ENCODE measurements around the gene COL25A1.
"Not testable (repeated sequence)": the region's sequence is repeated elsewhere in the genome, so short reads cannot be mapped to it uniquely, and the experiment has no call there.

The COL25A1 gene

DNA sequence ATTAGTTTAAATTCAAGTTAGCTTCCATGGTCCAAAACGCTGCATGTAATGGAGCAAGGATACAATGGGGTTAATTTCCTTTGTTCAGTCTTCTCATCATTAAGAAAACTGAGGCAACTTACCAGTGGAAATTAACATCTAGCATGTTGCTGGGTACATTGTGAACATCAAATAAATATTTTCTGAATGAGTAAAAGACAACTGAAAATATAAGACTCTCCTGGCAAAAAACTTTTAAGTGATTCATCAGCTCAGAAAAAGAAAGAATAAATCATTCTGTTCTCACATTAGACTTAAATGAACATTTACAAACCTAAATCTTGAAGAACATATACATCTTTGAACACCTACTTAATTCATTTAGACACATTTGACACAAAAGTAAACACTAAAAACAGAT is 401.2 kb downstream of the COL25A1 start:
- no peak for DNase-seq

DNA sequence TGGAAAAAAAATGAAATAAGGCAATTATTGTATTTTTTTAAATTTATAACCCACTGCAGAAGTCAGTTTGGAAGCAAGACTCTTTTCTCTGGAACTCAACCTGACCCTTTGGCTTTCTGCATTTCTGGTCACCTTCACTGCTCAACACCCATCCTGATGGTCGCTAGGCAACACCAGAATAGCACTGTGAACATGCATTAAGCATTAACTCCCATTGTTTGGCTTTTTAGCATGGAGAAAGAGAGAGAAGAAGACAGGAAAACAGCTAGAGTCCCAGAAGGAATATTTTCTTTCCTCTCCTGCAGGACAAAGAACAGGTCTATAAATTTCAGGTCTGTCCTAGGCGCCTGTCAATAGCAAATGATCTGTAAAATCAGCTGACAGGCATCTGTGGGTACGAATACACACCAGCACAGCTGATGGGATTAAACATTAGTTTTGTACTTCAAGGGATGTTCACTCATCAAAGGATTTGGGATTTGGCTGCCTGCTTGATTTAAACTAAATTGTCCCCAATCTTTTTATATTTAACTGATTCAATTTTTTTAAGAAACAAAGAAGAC is 402.4 kb downstream of the COL25A1 start:
- DNase-seq, result no peak

GRCh38 chr4:108893468-108893867 is 409.0 kb downstream of the COL25A1 start:
- DNase-seq, result no peak

- DNase-seq, result no peak
Measured at GRCh38 chr4:108891896-108892590, 410.4 kb downstream of the COL25A1 start.

DNA sequence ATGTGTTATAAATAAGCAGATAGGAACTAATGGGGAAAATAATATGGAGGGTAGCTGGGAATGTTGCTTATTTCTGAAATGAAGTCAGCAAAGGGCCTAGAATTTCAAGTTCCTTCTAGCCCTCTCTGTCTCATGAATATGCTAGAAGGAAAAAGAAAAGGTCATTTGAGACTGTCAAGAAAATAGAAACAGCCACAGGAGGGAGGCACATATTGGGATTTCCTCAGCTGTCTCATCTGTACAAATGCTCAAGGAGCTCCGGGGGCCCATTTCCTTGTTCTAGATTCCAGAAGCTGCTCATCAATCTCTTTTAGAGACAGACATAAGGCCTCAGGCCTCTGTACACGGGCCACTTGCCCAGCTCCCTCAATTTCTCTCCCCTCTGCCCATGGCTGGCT is 412.0 kb downstream of the COL25A1 start:
- DNase-seq, result no peak

DNA sequence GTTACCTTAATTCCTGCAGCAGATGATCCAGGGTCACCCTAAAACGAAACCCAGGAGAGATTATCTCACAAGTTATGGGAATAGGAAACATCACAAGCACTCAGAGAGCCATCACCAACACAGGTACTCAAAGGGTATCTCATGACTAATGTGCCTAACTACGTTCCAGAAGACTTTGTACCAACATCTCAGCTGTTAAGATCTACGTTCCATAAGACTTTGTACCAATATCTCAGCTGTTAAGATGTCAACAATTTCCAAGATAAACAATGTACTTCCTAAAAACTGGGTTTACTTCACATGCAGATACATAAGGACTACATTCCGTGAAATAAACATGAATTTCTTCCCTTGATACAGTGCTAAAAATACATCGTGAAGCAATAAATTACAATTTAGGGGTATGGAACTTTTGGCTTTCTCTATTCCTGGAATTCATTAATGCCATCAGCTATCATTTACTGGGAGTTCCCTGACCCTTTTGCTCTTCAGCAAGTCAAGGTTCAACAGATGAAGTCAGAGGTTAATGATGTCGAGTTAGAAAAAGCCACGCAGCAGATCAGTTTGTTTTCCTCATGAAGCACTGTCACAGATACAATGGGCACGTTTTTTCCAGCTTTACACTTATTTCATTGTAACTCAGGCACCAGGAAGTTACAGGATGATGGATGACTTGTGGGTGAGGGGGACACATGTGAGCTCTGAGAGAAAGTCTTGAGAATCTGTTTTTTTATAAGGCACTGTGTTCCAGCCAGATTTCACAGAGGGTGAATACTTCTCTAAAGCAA is 412.6 kb downstream of the COL25A1 start:
- DNase-seq, result no peak

GRCh38 chr4:108888769-108889168 is 413.7 kb downstream of the COL25A1 start:
- DNase-seq, result no peak

DNA sequence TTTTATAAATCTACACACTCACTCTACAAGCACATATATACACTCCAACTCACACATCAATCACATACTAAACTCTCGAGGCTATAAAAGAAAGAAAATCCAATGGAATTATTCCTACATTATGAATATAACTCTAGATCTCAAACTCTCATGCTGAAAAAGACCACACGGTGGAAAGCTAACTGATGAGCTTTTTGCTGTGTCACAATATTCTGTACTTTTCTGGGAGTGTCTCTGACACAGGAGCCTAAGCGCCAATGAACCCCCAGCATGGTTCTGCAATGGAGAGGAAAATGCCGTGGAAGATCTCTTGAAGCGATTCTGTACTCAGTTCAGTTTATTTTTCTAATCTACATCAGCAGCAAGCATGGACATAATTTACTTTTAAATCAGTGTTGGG is 415.4 kb downstream of the COL25A1 start:
- no peak for DNase-seq

GRCh38 chr4:108885211-108885610 is 417.2 kb downstream of the COL25A1 start:
- DNase-seq, result no peak

DNA sequence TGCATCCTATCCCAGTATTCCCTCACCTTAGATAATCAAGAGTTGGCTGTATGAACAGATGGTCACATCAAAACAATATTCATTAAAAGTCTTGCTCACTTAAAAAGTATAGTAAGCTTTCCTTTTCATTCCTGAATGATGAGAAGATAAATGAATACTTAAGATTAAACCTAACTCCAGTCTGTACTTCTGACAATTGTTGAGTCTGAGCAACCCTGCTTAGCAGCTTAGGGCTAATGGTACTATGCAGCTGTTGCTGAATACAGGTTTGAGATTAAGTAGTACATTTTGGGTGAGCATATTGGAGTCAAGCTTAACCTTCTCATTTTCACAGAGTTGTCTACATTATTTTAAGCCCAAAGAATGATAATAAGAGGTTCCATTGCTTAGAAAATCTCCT is 417.9 kb downstream of the COL25A1 start:
- DNase-seq, result no peak

- no peak for DNase-seq
Measured at GRCh38 chr4:108881986-108882385, 420.5 kb downstream of the COL25A1 start.

DNA sequence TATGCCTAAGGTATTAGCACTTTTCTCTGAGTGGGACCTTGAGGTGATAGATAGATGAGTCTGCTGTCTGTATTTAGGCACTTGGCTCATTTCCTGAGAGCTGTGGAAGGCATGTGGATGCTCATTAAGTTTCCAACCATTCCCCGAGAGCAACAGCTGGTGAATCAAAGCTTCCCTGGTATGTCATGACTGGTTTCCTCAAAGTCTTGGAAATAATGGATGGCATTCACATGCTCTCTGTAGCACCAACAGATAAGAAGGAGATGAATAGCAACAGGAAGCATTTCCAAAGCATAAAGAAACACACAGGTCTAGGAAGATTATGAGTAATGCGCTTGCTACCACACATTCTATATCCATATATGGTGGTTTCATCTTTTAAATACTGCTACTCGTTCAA is 421.3 kb downstream of the COL25A1 start:
- no peak for DNase-seq

- DNase-seq, result no peak
Measured at GRCh38 chr4:108878806-108879205, 423.7 kb downstream of the COL25A1 start.

DNA sequence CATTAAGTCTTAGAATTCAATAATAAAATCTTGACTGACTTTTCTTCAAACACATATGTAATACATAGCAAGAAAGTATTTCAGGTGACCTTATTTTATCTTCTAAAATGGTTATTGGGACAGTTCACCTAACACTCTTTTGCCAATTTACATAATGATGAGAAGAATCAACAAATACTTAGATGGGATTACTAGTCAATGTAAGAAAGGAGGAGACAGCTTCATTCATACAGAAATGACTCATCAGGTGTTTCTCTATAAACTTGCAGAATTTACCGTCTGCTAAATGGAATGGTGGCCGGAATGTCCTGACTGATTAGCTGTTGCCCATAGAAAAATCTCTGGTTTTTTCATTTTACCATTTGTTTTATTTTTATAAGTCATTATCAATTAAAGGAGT is 424.6 kb downstream of the COL25A1 start:
- DNase-seq, result no peak

GRCh38 chr4:108874806-108875205 is 427.7 kb downstream of the COL25A1 start:
- no peak for DNase-seq

GRCh38 chr4:108869970-108870369 is 432.5 kb downstream of the COL25A1 start:
- not testable (repeated sequence) for DNase-seq

DNA sequence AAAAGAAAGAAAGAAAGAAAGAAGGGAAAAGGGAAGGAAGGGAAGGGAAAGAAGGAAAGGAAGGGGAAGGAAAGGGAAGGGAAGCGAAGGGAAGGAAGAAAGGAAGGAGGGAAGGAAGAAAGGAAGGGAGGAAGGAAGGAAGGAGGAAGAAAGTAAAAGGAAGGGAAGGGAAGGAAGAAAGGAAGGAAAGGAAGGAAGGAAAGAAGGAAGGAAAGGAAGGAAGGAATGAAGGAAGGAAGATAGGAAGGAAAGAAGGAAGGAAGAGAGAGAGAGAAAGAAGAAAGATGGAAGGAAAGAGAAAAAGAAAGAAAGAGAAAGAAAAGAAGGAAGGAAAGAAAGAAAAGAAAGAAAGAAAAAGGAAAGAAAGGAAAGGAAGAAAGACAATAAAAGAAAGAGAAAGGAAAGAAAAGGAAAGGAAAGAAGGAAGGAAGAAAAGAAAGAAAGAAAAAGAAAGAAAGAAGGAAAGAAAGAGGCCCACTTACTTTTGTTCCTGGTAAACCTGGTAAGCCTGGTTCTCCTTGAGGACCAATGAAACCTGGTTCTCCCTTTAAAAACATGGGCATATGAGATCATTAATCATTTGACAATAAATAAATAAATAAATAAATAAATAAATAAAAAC is 433.7 kb downstream of the COL25A1 start:
- DNase-seq, result no peak

DNA sequence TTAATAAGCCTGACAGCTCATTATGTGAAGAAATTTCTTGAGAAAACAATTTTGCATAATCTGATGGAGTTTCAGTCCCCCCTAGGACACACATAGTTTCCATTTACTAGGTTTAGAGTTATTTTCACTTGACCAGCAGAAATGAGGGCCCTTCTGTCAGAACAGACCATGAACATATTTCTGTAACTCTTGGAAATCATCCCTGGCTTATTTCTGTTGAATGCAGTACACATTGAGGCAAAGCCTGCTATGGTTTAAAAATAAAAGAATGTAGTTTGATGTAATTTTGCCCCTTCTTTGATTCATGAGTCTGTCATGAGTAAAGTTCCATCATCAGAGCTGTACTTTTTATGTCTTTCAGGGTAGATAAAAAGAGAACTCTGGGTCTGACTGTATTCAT is 435.0 kb downstream of the COL25A1 start:
- no peak for DNase-seq

GRCh38 chr4:108861334-108861733 is 441.1 kb downstream of the COL25A1 start:
- no peak for DNase-seq

DNA sequence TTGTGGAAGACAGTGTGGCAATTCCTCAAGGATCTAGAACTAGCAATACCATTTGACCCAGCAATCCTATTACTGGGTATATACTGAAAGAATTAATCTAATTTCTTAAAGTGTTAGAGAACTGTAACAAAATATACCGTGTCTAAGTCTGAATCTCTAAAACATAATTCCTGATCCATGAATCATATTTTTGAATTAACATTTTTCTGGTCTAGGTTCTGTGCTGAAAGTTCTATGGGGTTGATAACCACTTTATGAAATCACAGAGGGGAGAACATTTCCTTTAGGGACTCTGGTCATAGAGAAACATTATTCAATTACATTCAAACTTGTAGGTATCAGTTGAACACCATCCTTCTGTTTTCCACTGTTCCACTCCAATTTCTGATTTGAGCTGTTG is 447.7 kb downstream of the COL25A1 start:
- no peak for DNase-seq

DNA sequence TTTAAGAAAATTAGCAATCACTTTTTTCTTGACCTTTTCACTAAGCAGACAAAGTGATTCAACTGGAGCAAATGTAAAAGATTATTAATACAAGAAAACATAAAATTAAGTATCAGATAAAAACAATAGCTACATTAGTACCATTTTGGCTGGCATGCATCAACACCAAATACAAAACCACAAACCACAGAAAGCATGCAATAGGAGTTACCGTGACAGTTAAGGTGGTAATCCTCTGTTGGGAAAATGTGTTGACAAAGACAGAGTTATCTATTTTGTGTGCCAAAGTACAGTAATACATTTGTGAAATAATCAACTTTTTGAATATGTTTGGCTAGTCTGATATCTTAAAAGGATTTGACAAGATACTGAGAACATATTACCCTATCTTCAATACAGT is 449.8 kb downstream of the COL25A1 start:
- no peak for DNase-seq

DNA sequence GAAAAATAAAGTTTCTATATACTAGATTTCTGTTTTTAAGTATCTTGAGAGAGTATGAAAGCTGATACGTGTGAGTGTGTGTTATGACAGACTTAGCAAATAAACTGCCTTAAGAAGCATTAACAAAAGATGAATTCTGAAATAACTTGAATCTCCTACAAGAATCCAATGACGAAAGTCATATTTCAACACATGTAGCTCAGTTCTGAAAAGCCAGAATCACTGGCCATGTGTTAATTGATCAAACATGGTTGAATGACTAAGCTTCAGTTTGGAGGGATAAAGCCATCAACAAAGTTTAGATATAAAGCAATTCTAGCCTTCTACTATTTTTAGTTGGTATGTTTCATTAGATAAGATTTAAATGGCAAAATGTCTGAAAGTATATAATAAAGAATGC is 451.1 kb downstream of the COL25A1 start:
- no peak for DNase-seq

DNA sequence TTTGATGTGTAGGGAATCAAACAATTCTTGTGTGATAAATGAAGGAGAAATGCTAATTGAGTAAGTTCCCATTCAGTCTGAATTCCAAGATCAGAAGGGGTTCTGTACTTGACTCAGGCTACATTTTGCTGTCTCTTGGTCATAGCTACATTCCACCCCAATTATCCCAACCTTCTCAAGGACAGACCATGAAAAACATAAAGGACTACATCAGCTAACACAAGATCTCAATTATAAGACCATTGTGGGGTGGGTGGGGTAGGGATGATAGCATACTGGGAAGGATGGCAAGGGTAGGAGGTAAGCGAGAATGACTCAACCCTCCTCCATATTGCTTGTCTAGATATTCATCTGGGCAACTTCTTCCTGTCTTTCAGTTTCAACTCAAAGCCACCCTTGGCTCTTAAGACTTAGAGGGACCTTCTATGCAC is 452.2 kb downstream of the COL25A1 start:
- DNase-seq, result no peak
